OCI-LY3 (cell line): ENCODE results near the gene THAP2.

Experiments used
- H2AFZ ChIP-seq: fragments of 200-600, 300-600 bp; shearing (Covaris generic); 2 replicates; pipeline ENCODE4 v1.6.0; 2014; ENCODE audit warnings: antibody characterized with exemption, low read depth, low read length
- H3K27ac ChIP-seq: fragments of 200-600, 300-600 bp; sonication (generic); 2 replicates; pipeline ENCODE4 v1.5.1; 2014; ENCODE audit warnings: mild to moderate bottlenecking, low read length, moderate library complexity, mixed read lengths
- H3K27me3 ChIP-seq: fragments of 200-600, 300-600 bp; sonication (generic); 2 replicates; pipeline ENCODE4 v1.6.1; 2014; ENCODE audit warnings: low read depth, low read length, mixed read lengths
- H3K36me3 ChIP-seq: fragments of 200-600, 300-600 bp; sonication (generic); replicated peaks from 2 replicates; pipeline ENCODE3; 2014; ENCODE audit warnings: low read depth, low read length, mixed read lengths
- H3K4me1 ChIP-seq: fragments of 300-600, 200-600 bp; sonication (generic); 2 replicates; pipeline ENCODE4 v1.6.1; 2014; ENCODE audit warnings: low read length, mixed read lengths
- H3K4me2 ChIP-seq: fragments of 200-600, 300-600 bp; sonication (generic); 2 replicates; pipeline ENCODE4 v1.6.1; 2014; ENCODE audit warnings: low read length, mixed read lengths
- H3K4me3 ChIP-seq: fragments of 300-600, 200-600 bp; sonication (generic); 2 replicates; pipeline ENCODE4 v1.5.1; 2014; ENCODE audit warnings: antibody characterized with exemption, mild to moderate bottlenecking, low read length, moderate library complexity
- H3K79me2 ChIP-seq: fragments of 300-600, 200-600 bp; shearing (Covaris generic); 2 replicates; pipeline ENCODE4 v1.6.1; 2014; ENCODE audit warnings: mild to moderate bottlenecking, low read length, mixed read lengths
- H3K9ac ChIP-seq: fragments of 300-600, 200-600 bp; shearing (Covaris generic); 2 replicates; pipeline ENCODE4 v1.6.0; 2014; ENCODE audit warnings: mild to moderate bottlenecking, low read length, moderate library complexity
- H3K9me3 ChIP-seq: fragments of 200-600, 300-600 bp; shearing (Covaris generic); 2 replicates; pipeline ENCODE4 v1.6.1; 2014; ENCODE audit warnings: low read length, mixed read lengths; ENCODE audit not compliant: insufficient read depth
- H4K20me1 ChIP-seq: fragments of 200-600, 300-600 bp; sonication (generic); 2 replicates; pipeline ENCODE4 v1.6.1; 2016; ENCODE audit warnings: low read length, mixed read lengths; ENCODE audit not compliant: insufficient read depth
- EZH2phosphoT487 ChIP-seq: fragments of 200-600 bp; shearing (Covaris generic); IDR thresholded peaks from 2 replicates; pipeline ENCODE4 v1.6.1; 2018; ENCODE audit warnings: antibody characterized with exemption, mixed run types, low read depth
- TF ChIP-seq, protein P1 (sequence below): fragments of 200-600, 300-600 bp; sonication (generic); IDR thresholded peaks from 2 replicates; pipeline ENCODE4 v1.5.1; 2014; ENCODE audit warnings: antibody characterized with exemption, low read length, low read depth

The THAP2 gene

GRCh38 chr12:71671816-71672215, 7.7 kb downstream of the THAP2 start:
- Histone ChIP-seq H3K4me3 (no peak overlapping the region), H3K9ac (no peak overlapping the region)

GRCh38 chr12:71682466-71682865, 18.4 kb downstream of the THAP2 start:
- Histone ChIP-seq H3K4me1 (peaks cover 12% of the 10 kb centered on the region), H3K27me3 (no peaks in the 10 kb centered on the region), H2AFZ (no peak overlapping the region), H3K79me2 (peaks cover 5% of the 10 kb centered on the region; the same call in 1 of the 2 replicates), H4K20me1 (no peaks in the 10 kb centered on the region), H3K4me2 (no peak overlapping the region), H3K27ac (no peak overlapping the region), H3K9me3 (no peaks in the 10 kb centered on the region), H3K36me3 (no peaks in the 10 kb centered on the region), H3K9ac (no peak overlapping the region), H3K4me3 (no peak overlapping the region)
- TF ChIP-seq EZH2phosphoT487: no peak
- TF ChIP-seq, protein P1, sequence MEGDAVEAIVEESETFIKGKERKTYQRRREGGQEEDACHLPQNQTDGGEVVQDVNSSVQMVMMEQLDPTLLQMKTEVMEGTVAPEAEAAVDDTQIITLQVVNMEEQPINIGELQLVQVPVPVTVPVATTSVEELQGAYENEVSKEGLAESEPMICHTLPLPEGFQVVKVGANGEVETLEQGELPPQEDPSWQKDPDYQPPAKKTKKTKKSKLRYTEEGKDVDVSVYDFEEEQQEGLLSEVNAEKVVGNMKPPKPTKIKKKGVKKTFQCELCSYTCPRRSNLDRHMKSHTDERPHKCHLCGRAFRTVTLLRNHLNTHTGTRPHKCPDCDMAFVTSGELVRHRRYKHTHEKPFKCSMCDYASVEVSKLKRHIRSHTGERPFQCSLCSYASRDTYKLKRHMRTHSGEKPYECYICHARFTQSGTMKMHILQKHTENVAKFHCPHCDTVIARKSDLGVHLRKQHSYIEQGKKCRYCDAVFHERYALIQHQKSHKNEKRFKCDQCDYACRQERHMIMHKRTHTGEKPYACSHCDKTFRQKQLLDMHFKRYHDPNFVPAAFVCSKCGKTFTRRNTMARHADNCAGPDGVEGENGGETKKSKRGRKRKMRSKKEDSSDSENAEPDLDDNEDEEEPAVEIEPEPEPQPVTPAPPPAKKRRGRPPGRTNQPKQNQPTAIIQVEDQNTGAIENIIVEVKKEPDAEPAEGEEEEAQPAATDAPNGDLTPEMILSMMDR: no peak

More at GRCh38 chr12:71671816-71672215, 7.7 kb downstream of the THAP2 start:
- Histone ChIP-seq H3K9me3 (no peaks in the 10 kb centered on the region), H3K4me2 (no peak overlapping the region), H3K27me3 (no peaks in the 10 kb centered on the region), H3K79me2 (no peaks in the 10 kb centered on the region), H3K4me1 (no peaks in the 10 kb centered on the region), H3K27ac (no peak overlapping the region), H2AFZ (no peak overlapping the region), H4K20me1 (no peaks in the 10 kb centered on the region), H3K36me3 (no peaks in the 10 kb centered on the region)
- TF ChIP-seq, protein P1: no peak
- no peak for TF ChIP-seq EZH2phosphoT487

DNA sequence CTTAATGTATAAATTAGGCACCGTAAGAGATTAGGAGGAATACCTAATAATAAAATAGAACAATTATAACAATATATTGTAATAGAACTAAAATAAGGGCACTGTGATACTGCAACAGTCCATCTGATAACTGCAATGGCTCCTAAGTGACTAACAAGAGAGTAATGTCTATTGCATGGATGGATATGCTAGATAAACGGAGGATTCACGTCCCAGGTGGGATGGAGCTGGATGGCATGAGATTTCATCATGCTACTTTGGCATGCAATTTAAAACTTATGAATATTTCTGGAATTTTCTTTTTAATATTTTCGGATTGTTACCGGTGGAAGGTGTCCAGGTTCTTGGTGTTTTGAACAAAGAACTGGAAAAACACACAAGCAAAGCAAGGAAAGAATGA, 19.5 kb downstream of the THAP2 start:
- Histone ChIP-seq H3K9me3 (no peaks in the 10 kb centered on the region), H3K36me3 (no peaks in the 10 kb centered on the region), H3K79me2 (peaks cover 5% of the 10 kb centered on the region; the same call in 1 of the 2 replicates), H4K20me1 (no peaks in the 10 kb centered on the region), H3K27ac (no peak overlapping the region), H3K9ac (no peak overlapping the region), H3K4me1 (peaks cover 23% of the 10 kb centered on the region), H3K4me2 (no peak overlapping the region), H3K27me3 (no peaks in the 10 kb centered on the region), H3K4me3 (no peak overlapping the region), H2AFZ (no peak overlapping the region)
- TF ChIP-seq, protein P1: no peak

DNA sequence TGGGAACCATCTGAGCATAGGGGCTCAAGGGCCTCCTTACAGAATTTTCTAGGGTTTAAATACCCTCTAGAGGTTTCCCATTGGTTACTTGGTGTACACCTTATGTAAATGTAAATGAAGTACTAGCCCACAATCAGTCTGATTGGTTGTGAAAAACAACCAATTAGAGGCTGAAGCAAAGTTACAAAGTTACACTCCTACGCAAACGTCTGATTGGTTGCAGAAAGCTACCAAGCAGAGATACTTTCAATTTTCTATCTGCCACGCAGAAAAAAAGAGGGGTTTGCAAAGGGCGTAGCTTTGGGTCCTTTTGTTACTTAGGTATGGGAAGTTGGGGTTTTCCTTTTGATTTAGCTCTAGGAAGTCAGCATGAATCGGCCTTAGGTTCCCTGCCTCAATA, 20.0 kb downstream of the THAP2 start:
- H3K9me3 ChIP-seq: no peaks in the 10 kb centered on the region
- H3K36me3 ChIP-seq: no peaks in the 10 kb centered on the region
- H3K27me3 ChIP-seq: no peaks in the 10 kb centered on the region
- no peak overlapping the region for H3K4me2 ChIP-seq
- no peak overlapping the region for H3K4me3 ChIP-seq
- H3K4me1 ChIP-seq: peaks cover 23% of the 10 kb centered on the region
- no peak overlapping the region for H3K9ac ChIP-seq
- no peaks in the 10 kb centered on the region for H4K20me1 ChIP-seq
- peaks cover 5% of the 10 kb centered on the region; the same call in 1 of the 2 replicates for H3K79me2 ChIP-seq
- H3K27ac ChIP-seq: no peak overlapping the region
- H2AFZ ChIP-seq: no peak overlapping the region
- TF ChIP-seq, protein P1: no peak
- TF ChIP-seq EZH2phosphoT487: no peak
